ENCODE data around the gene TCF4.

The TCF4 gene

DNA sequence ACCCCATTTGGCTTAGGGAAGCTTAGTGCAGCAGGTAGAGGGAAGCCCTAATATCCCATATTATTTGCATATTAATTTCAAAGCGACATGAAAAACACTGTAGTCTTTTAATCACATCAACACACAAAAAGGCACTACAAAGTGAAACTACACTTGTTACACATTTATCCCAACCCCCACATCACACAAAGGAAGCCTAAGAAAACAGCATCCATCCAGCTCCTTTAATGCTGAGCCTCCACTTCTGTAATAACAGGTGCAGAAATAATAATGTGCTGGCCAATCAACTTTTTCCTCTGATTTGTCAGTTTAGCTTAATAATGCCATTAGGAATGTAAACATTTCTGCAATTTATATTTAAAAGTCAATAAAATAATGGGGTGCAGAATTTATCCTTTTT lies 274.0 kb downstream of the TCF4 start:
- no peak for DNase-seq (ENCODE audit: extremely low read depth, low read depth)
- H3K4me3 ChIP-seq (replicated peaks; ENCODE audit: low read depth, low read length): no peak overlapping the region
- TF ChIP-seq, protein P1, sequence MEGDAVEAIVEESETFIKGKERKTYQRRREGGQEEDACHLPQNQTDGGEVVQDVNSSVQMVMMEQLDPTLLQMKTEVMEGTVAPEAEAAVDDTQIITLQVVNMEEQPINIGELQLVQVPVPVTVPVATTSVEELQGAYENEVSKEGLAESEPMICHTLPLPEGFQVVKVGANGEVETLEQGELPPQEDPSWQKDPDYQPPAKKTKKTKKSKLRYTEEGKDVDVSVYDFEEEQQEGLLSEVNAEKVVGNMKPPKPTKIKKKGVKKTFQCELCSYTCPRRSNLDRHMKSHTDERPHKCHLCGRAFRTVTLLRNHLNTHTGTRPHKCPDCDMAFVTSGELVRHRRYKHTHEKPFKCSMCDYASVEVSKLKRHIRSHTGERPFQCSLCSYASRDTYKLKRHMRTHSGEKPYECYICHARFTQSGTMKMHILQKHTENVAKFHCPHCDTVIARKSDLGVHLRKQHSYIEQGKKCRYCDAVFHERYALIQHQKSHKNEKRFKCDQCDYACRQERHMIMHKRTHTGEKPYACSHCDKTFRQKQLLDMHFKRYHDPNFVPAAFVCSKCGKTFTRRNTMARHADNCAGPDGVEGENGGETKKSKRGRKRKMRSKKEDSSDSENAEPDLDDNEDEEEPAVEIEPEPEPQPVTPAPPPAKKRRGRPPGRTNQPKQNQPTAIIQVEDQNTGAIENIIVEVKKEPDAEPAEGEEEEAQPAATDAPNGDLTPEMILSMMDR (IDR thresholded peaks at IDR 0.05; ENCODE audit: low read depth, low read length, missing control alignments): no peak

DNA sequence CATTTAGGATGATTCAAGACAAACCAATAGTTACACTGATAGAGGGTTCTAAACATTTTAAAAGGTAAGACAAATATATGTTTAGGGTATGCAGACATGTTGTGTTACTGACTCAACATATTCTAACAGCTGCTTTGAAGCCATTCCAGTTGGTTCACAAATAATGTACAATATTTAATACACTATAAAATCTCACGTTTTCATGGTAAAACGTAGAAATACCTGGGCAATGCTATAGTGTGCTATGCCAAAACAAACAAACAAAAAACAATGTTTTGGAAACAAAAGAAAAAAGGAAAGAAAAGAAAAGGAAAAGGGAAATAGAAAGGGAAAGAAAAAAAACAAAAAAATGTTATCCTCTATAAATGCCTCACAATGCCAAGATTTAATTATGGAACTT lies 277.1 kb downstream of the TCF4 start:
- no peak for DNase-seq (ENCODE audit: extremely low read depth, low read depth)
- no peak overlapping the region for H3K4me3 ChIP-seq (replicated peaks; ENCODE audit: low read depth, low read length)
- TF ChIP-seq, protein P1 (IDR thresholded peaks at IDR 0.05; ENCODE audit: low read depth, low read length, missing control alignments): no peak

DNA sequence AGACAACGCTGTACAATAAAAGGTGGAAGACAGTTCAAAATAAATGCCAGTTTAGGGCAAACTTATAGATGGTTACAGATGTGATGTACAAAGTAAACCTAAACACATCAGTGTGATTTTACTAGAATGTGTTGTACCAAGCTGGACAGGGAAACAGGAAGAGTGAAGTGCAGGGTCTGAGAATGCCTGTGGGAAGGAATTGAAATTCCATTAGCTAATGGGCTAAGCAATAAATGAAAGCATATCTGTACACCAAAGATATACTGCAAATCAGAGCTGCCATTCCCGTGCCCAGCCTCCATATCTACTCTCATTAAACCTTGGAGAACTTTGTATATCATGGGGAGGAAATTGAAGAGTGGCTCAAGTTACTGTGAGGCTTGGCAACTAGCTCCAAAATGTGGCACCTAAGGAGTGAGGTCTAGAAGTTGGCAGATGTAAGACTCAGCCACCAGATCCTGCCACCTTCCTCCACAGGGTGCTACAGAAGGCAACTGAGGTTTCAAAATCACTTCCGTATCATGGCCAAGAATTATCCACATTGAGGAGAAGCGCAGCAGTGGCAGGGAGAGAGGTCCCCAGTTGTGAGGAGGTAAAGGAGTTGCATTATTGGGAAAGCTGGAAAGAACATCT lies 277.8 kb downstream of the TCF4 start:
- no peak for DNase-seq (ENCODE audit: extremely low read depth, low read depth)
- TF ChIP-seq, protein P1 (IDR thresholded peaks at IDR 0.05; ENCODE audit: low read depth, low read length, missing control alignments): no peak
- H3K4me3 ChIP-seq (replicated peaks; ENCODE audit: low read depth, low read length): no peak overlapping the region

DNA sequence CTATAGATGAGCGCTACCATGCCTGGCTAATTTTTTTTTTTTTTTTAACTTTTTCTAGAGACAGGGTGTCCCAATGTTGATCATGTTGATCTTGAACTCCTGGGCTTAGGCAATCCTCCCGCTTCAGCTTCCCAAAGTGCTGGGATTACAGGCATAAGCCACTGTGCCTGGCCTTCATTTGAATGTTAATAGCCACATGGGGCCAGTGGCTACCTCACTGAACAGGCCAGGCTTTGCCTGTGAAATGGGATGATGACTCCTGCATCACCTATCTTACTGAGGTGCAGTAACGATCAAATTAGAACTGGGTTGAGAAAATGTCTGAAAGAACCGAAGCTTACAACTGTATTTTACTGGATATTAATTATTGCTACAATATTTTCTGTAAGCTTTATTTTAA lies 278.7 kb downstream of the TCF4 start:
- H3K4me3 ChIP-seq (replicated peaks; ENCODE audit: low read depth, low read length): no peak overlapping the region
- DNase-seq (ENCODE audit: extremely low read depth, low read depth): no peak
- TF ChIP-seq, protein P1 (IDR thresholded peaks at IDR 0.05; ENCODE audit: low read depth, low read length, missing control alignments): no peak

DNA sequence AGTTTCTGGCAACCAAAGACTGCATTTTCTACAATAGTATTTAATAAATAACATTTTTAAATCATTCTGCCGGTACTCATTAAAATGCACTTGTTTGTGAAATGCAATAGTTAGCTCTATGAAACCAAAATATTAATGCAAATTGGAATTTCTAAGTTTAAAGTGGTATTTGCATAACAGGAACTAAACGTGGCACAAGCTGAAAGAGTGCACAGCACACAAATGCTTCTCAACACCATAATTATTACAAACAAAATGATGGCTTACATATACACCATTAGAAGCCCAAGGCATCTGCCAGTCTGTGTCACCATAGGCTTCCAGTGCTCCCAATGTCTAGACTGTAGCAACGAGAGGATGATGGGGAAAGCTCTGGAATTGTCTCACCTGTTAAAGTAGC lies 280.5 kb downstream of the TCF4 start:
- H3K4me3 ChIP-seq (replicated peaks; ENCODE audit: low read depth, low read length): no peak overlapping the region
- TF ChIP-seq, protein P1 (IDR thresholded peaks at IDR 0.05; ENCODE audit: low read depth, low read length, missing control alignments): no peak
- no peak for DNase-seq (ENCODE audit: extremely low read depth, low read depth)

DNA sequence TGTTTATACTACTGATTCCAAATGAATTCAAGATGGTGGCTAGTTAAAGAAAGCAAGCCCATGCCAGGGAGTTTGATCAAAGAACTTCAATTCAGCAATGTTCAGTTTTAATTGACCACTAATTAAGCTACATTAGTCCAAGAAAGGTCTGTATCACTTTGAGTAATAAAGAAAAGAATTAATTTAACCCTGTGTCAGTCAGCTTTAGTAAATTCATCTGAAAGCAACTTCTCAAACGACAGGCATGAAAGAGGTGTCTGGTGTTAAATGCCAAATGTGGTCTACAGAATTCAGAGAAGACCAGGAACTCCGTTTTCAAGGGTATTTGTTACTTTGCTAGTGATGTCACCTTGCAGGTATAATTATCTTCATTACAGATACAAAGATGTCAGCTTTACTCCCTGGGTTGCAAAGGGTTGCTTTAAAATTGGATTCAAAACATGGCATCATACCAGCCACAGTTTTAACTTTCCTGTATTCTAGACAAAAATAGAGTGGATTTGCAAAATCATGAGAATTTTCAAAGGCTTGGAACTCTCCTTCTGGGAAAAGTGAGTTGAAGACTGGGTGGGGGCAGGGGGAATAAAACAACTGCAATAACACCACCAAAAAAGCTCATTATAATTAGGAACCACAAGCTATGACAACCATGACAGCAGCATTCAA lies 281.5 kb downstream of the TCF4 start:
- no peak for DNase-seq (ENCODE audit: extremely low read depth, low read depth)
- no peak overlapping the region for H3K4me3 ChIP-seq (replicated peaks; ENCODE audit: low read depth, low read length)
- TF ChIP-seq, protein P1 (IDR thresholded peaks at IDR 0.05; ENCODE audit: low read depth, low read length, missing control alignments): no peak
